GM19468 (cell line): ENCODE results near the gene DPPA2.

ENCODE experiments used
- ATAC-seq: cut with Tn5 transposase; IDR thresholded peaks from one replicate; pipeline ENCODE4 v1.9.1; 2021; ENCODE audit warnings: mild to moderate bottlenecking, moderate library complexity, moderate number of reproducible peaks; ENCODE audit not compliant: unreplicated experiment; ENCODE audit errors: extremely low read depth

DPPA2 gene

DNA sequence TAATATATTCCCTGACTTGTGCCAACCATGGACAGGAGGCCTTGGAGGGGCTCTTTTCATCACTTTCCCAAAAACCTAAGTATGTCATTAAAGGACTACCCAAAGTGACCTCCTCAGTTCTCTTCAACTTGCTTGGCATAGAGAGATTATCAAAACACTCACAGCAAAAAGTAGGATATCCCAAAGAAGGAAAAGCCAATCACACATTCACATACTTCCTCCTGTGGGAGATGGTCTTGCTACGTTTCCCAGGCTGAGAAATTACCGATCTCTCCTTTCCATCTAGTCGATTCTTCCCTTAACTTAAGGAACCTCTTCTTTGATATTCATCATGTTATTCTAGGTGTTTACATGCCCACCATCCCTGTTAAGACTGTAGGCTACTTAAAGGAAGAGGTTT is 11.9 kb upstream of the DPPA2 start:
- ATAC-seq, result no peak

DNA sequence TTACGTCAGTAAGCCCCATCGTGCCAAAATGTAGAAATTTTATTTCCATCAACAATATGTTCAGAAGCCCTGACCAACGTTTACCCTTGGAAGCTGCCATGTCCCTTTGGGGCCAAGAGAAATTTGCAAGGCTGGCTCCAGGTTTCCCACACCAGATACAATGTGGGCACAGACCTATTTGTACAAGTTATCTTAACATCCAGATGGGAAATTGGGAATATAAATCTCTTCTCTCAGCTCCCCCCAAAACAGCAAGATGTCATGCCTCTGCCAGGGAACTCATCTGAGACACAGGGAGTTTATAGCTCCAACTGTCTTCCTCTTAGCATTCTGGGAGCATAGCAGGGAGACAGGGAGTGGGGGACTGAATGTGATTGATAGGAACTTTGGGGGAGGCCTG is 9.3 kb upstream of the DPPA2 start:
- ATAC-seq, result no peak

DNA sequence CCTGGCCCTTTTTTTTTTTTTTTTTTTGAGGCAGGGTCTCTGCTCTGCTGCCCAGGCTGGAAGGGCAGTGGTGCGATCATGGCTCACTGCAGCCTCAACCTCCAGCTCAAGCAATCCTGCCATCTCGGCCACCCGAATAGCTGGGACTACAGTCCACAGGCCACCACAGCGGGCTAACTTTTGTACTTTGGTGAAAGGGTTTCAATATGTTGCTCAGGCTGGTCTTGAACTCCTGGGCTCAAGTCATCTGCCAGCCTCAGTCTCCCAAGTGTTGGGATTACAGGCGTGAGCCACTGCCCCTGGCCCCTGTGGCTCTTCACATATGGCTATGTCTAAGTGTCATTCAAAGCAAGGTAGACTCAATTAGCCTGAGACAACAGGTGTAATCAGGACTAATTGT is 8.8 kb upstream of the DPPA2 start:
- no peak for ATAC-seq

DNA sequence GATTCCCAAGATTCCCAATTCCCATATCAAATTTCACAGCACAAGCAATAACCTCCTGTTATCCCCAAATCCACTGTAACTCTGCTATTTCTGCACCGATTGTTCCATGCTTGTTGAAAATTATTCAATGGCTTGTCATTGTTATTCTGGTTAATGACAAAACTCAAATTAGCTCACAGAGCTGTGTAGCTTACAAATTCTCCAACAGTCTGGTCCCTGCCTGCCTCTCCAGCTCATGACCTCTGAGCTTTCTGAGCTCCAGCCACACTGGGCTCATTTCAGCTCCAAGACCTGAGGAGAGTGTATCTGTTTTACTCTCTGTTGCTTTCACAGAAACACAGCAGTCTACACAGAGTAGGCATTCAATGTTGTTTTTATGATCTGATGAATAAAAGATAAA is 3.3 kb downstream of the DPPA2 start:
- no peak for ATAC-seq

DNA sequence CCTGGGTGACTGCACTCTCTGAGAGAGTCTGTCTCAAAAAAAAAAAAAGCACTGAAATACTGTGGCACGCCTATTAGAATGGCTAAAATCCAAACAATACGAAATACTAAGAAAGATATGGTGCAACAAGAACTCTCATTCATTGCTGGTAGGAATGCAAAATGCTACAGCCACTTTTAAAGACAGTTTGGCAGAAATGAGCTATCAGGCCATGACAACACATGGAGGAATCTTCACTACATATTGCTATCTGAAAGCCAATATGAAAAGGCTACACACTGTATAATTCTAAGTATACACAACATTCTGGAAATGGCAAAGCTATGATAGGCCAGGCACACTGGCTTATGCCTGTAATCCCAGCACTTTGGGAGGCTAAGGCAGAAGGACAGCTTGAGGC is 18.8 kb downstream of the DPPA2 start:
- no peak for ATAC-seq

DNA sequence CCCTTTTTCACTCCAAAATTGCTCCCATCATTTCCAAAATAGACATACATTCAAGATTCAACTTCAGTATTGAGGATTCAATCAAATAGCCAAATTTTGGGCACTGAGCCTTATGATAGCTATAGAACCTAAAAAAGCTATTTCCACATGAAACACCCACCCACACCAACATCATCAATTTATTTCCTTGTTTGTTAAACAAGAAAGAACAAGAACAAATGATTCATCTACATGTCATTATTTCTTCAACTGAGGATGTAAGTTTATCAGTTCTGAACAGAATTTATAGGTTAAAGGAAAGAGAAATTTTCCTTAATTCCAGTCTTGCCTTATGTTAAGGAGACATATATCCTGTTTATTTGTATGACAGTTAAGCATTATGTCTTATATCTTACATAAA is 32.2 kb downstream of the DPPA2 start:
- no peak for ATAC-seq

DNA sequence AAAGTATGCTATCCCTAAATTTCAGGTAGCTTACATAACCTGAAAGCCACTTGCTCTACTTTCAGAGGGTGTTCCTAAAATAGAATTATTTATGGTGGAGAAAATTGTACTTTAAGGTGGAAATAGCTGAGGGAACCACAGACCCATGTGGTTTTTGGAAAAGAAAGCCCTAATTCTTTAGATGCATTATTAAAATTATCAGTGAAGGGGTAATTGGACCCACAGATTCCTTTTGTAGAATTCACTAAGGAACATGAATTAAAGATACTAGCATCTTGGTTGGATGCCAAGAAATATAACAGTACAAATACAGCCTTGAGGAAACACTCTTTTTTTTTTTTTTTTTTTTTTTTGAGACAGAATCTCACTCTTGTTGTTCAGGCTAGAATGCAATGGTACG is 37.8 kb downstream of the DPPA2 start:
- no peak for ATAC-seq

DNA sequence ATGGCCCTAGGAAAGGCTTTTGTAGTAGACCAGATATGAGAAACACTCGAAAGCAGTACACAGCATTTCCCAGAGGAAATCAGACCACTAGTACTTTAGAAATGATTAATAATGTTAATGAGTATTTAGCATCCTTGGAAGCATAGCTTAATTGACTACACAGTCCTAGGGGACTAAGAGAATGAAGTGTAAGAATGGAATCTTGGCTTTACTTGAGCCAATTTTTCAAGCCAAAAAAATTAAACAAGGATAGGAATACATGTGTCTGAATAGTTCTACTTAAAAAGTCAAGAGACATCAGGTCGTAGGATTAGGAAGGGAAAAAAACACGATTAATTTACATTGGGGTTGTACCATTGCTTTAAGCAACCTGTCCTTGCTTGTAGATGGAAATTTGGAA is 38.2 kb downstream of the DPPA2 start:
- ATAC-seq, result no peak

DNA sequence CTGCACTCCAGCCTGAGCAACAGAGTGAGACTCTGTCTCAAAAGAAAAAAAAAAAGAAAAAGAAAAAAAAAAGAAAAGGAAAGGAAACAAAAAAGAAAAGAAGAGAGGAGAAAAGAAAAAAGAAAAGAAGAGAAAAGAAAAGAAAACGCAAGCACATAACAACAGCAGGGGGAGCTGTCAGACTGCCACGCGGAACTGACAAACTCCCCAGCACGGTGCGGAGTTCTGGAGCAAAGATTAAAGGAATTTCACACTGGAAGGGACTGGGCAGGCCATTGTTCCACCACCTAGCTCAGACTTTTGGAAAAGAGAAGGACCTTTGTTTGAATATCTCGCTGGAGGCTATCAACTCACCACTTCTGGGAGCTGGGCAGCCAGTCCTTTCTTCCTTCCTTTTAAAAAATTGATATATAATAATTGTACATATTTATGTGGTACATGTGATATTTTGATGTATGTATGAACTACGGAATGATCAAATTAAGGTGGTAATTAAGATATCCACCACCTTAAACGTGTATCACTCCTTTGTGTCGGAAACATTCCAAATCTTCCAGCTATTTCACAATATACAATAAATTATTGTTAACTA is 40.5 kb downstream of the DPPA2 start:
- ATAC-seq, result no peak

DNA sequence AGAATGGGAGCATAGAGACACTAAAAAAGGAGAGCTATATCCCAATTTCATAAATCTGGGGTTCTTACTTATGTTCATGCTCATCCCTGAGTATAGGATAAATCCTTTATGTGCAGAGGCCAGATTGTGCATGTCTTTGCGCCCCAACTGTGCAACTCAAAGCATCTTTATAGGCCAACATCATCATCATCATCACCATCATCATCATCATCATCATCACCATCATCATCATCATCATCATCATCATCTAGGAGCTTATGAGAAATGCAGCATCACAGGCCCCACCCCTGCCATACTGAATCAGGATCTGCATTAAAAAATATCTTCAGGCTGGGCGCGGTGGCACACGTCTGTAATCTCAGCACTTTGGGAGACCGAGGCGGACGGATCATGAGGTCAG is 45.5 kb downstream of the DPPA2 start:
- ATAC-seq, result no peak

DNA sequence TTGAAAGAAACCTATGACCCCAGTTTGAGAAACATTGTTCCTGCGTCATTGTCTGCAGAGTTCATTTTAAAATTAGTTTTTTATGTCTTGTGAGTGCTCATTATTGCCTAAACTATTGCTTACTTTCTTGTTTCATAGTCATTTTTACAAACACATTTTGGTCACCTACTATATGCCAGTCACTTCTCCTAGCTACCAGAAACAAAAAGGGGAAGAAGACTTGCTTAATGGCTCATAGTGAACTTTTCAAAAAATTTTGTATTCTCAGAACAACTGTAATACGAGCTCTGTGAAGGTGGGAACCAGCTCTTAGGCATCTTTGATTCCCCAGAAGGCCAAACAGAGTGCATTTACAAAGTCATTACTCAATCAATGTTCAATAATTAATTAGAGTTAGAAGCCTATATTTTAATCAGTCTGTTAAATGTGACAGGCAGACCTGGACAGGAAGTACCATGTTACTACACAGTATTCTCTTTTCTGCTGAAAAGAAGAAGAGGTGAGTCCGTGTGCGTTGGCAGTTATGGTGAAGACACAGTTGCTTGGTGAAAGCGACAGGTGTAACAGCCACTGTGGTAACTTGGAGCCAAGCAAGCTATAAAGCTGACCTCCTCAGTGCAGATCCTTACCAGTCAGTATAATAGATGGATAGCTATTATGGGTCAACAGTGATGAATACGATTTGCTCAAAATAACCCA is 46.6 kb downstream of the DPPA2 start:
- no peak for ATAC-seq

DNA sequence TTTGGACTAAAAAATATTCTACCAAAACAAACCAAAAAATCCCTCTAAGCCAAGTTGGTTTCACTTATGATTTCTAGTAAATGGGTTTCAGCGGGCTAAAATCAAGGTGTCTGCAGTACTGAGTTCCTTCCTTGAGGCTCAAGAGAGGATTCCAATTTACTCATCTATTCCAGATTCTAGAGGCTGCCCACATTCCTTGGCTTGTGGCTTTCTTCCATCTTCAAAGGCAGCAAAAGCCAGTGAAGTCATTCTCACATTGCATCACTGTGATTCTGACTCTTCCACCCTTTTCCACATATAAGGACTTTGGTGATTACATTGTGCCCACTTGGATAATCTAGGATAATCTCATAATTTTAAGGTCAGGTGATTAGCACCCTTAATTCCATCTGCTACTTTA is 48.1 kb downstream of the DPPA2 start:
- ATAC-seq, result no peak

DNA sequence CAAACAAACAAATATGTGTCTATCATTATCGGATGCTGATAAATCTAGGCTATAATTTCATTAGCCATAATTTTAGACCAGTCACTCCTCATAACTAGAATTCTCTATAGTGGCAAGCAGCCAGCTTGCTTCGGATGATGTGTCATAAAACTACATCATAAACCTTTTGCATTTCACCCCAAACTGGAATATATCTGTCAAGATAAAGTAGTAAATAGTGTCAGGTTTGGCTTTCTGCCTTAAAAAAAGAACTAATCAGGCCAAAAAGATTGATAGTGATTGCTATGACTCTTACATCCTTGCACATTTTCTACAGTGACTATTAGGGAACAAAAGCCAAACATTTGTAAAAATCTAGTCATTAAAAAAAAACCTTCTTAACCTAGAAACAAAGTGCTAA is 51.0 kb downstream of the DPPA2 start:
- no peak for ATAC-seq

DNA sequence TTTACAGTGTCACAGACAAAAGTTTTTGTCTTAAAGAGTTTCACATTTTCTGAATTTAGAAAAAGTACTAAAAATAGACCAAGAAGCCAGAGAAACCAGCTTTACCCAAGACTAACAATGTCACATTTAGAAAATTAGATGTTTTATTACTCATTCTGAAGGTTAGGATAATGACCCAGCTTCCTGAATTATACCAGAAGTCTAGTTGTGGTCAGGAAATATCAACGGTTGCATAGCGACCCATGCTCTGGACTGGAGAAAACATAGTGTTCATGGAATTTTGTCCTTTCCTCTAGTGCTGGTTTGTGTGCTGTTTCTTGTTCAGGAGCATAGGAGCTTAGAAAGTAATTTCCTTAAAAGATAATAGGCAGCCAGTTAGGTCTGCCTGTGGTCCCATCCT is 59.0 kb downstream of the DPPA2 start:
- ATAC-seq, result no peak

DNA sequence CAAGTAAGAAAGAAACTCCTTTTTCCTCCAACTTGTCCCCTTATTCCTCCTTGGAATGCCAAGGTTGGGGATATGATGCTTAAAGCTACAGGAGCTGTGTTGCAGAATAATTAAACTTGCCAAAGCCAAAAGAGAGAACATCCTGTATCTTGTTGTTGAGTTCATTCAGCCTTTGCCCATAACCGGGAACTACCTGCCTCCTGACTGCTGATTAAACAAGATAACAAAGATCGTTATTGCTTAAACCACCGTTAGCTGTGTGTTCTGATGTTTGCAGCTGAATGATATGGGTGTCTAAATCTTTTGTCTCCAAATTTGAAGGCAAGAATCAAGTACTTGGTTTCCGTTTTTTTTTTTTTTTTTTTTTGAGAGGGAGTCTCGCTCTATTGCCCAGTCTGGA is 61.5 kb downstream of the DPPA2 start:
- no peak for ATAC-seq

DNA sequence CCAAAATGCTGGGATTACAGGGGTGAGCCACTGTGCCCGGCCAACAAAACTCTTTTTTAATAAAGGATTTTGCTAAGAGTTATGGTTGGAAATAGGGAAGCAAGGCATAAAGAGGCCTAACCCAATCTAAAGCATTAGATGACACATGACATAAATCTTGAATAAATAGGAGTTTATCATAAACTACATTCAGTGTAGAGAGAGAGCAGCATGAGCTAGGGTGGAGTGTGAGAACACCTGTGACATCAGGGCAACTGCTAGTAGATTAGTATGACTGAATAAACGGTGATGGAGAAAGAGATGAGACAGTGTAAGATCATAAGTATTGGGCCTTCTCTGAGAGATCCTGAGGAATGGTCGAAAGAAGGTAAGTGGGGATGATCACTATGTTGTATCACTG is 63.7 kb downstream of the DPPA2 start:
- ATAC-seq, result no peak
